RWPE2 (cell line): ENCODE data around the gene BBS9.

Experiments
- ATAC-seq: fragments of 200-7000 bp; cut with Tn5 transposase; 3 replicates; pipeline ENCODE4 v1.9.1; 2021; ENCODE audit warnings: low read depth
- DNase-seq: peaks from one replicate; pipeline ENCODE4 v3.0.0-alpha.2; 2020; ENCODE audit warnings: low spot score
- H3K27ac ChIP-seq: fragments of 450-650 bp; 2 replicates; pipeline ENCODE4 v1.5.1; 2017; ENCODE audit warnings: mild to moderate bottlenecking; ENCODE audit not compliant: poor library complexity, severe bottlenecking
- H3K27me3 ChIP-seq: fragments of 250-450 bp; sonication (Bioruptor Pico); 2 replicates; pipeline ENCODE4 v1.5.1; 2021; ENCODE audit warnings: mild to moderate bottlenecking, moderate library complexity; ENCODE audit not compliant: insufficient read depth, poor library complexity, severe bottlenecking
- H3K36me3 ChIP-seq: fragments of 250-450 bp; sonication (Bioruptor Pico); 2 replicates; pipeline ENCODE4 v1.5.1; 2020; ENCODE audit warnings: low read depth, mild to moderate bottlenecking, moderate library complexity
- H3K4me1 ChIP-seq: fragments of 250-450 bp; sonication (Bioruptor Pico); 2 replicates; pipeline ENCODE4 v1.5.1; 2021; ENCODE audit warnings: mild to moderate bottlenecking, moderate library complexity; ENCODE audit not compliant: insufficient read depth, poor library complexity, severe bottlenecking
- H3K4me3 ChIP-seq: fragments of 250-450 bp; sonication (Bioruptor Pico); 2 replicates; pipeline ENCODE4 v1.5.1; 2021; ENCODE audit warnings: mild to moderate bottlenecking, moderate library complexity; ENCODE audit not compliant: severe bottlenecking
- H3K9me3 ChIP-seq: fragments of 250-450 bp; sonication (Bioruptor Pico); 2 replicates; pipeline ENCODE4 v1.5.1; 2021; ENCODE audit warnings: mild to moderate bottlenecking, moderate library complexity; ENCODE audit not compliant: severe bottlenecking
- TF ChIP-seq, protein P1 (sequence below): fragments of 450-650 bp; IDR thresholded peaks from one replicate; pipeline ENCODE4 v1.5.1; 2017; ENCODE audit warnings: mild to moderate bottlenecking, moderate library complexity; ENCODE audit not compliant: poor library complexity, severe bottlenecking

The BBS9 gene

DNA sequence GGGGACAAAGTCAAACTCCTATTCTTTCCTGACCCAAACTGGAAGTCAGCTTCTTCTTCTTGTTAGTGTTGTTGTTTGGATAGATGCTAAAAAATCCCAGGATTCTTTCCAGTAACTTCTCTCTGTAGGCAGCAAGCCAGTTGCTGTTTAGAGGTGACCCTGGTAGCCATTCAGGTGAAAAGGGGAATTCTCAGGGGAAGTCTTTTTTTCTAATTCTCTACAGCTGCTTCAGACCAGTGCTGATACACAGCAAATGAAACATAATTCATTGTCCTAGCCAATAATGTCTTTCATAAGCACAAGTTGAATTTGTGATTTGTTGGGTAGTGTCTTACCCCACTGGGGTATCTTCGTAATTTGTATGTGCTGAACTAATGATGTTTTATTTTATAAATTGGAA lies 357.3 kb downstream of the BBS9 start:
- Histone ChIP-seq H3K9me3 (no peaks in the 10 kb centered on the region), H3K27ac (no peak overlapping the region), H3K27me3 (no peaks in the 10 kb centered on the region), H3K36me3 (no peaks in the 10 kb centered on the region), H3K4me3 (no peak overlapping the region), H3K4me1 (no peaks in the 10 kb centered on the region)
- TF ChIP-seq, protein P1, sequence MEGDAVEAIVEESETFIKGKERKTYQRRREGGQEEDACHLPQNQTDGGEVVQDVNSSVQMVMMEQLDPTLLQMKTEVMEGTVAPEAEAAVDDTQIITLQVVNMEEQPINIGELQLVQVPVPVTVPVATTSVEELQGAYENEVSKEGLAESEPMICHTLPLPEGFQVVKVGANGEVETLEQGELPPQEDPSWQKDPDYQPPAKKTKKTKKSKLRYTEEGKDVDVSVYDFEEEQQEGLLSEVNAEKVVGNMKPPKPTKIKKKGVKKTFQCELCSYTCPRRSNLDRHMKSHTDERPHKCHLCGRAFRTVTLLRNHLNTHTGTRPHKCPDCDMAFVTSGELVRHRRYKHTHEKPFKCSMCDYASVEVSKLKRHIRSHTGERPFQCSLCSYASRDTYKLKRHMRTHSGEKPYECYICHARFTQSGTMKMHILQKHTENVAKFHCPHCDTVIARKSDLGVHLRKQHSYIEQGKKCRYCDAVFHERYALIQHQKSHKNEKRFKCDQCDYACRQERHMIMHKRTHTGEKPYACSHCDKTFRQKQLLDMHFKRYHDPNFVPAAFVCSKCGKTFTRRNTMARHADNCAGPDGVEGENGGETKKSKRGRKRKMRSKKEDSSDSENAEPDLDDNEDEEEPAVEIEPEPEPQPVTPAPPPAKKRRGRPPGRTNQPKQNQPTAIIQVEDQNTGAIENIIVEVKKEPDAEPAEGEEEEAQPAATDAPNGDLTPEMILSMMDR, result no peak
- ATAC-seq (no peak), DNase-seq (no peak)

DNA sequence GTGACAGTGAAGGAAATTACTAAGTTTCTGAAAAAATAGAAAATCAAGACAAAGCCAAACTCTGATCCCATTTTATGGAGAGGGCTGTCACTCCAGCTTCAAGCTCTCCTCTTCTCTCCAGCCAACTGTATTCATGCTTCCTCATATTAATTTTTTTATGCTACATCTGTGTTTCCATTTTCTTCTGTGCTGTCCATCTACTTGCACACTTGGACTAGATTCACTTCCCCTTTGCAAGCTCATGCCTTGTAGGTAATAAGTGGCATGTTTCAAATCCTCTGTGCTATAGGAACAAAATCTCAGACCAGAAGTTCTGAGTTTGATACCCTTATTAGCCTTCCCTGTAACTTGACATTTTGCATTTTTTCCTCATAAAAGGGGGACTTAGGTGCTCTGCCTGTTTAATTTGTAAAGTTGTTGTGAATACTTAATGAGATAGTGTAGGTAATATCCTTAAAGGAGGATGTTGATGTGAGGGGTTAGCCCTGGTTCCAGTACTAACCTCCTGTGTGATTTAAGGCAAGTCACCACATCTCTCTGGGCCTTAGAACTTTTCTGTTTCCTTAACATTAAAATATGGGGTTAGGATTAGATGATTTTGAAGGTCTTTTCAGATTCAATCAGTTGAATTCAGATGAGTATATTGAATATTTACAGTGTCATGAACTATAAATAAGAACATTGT lies 358.8 kb downstream of the BBS9 start:
- Histone ChIP-seq H3K4me1 (no peaks in the 10 kb centered on the region), H3K9me3 (no peaks in the 10 kb centered on the region), H3K27ac (no peak overlapping the region), H3K4me3 (no peak overlapping the region), H3K36me3 (no peaks in the 10 kb centered on the region), H3K27me3 (no peaks in the 10 kb centered on the region)
- DNase-seq, result no peak
- TF ChIP-seq, protein P1, result no peak
- no peak for ATAC-seq

DNA sequence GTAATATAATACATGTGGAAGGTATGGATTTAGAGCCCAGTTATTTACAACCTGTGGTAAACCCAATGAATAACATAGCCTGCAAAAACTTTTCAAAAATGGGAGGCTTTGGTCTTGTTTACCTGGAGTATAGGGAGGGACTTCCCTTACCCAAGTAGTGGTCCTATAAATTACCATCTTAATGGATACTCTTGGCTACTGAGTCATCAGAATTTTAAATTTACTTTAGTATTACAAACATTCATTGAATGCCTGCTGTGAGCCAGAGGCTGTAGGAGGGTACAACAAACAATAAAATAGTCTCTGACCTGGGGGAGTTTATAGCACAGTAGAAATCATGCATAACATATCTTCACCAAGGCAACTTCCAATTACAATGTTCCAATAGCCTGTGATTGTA lies 365.1 kb downstream of the BBS9 start:
- Histone ChIP-seq H3K4me3 (no peak overlapping the region), H3K36me3 (no peaks in the 10 kb centered on the region), H3K9me3 (no peaks in the 10 kb centered on the region), H3K27me3 (no peaks in the 10 kb centered on the region), H3K27ac (no peak overlapping the region), H3K4me1 (no peaks in the 10 kb centered on the region)
- DNase-seq (no peak), ATAC-seq (no peak)
- TF ChIP-seq, protein P1, result no peak

- Histone ChIP-seq H3K36me3 (no peaks in the 10 kb centered on the region), H3K27ac (no peak overlapping the region), H3K9me3 (no peaks in the 10 kb centered on the region), H3K27me3 (no peaks in the 10 kb centered on the region), H3K4me3 (no peak overlapping the region), H3K4me1 (no peaks in the 10 kb centered on the region)
- TF ChIP-seq, protein P1, result no peak
- DNase-seq (no peak), ATAC-seq (no peak)
Observed at GRCh38 chr7:33495207-33495606, 365.8 kb downstream of the BBS9 start.

GRCh38 chr7:33497051-33497450 lies 367.7 kb downstream of the BBS9 start:
- Histone ChIP-seq H3K27me3 (no peaks in the 10 kb centered on the region), H3K9me3 (no peaks in the 10 kb centered on the region), H3K36me3 (no peaks in the 10 kb centered on the region), H3K27ac (no peak overlapping the region), H3K4me3 (no peak overlapping the region), H3K4me1 (no peaks in the 10 kb centered on the region)
- ATAC-seq, result no peak
- TF ChIP-seq, protein P1, result no peak
- no peak for DNase-seq
